GM18868 (cell line): ENCODE measurements around the gene APBB3.
"Not testable (repeated sequence)": the region's sequence is repeated elsewhere in the genome, so short reads cannot be mapped to it uniquely, and the experiment has no call there.

Experiments used
- ATAC-seq: cut with Tn5 transposase; IDR thresholded peaks from one replicate; pipeline ENCODE4 v1.9.1; 2021; ENCODE audit warnings: mild to moderate bottlenecking, moderate library complexity; ENCODE audit not compliant: unreplicated experiment

APBB3 gene

DNA sequence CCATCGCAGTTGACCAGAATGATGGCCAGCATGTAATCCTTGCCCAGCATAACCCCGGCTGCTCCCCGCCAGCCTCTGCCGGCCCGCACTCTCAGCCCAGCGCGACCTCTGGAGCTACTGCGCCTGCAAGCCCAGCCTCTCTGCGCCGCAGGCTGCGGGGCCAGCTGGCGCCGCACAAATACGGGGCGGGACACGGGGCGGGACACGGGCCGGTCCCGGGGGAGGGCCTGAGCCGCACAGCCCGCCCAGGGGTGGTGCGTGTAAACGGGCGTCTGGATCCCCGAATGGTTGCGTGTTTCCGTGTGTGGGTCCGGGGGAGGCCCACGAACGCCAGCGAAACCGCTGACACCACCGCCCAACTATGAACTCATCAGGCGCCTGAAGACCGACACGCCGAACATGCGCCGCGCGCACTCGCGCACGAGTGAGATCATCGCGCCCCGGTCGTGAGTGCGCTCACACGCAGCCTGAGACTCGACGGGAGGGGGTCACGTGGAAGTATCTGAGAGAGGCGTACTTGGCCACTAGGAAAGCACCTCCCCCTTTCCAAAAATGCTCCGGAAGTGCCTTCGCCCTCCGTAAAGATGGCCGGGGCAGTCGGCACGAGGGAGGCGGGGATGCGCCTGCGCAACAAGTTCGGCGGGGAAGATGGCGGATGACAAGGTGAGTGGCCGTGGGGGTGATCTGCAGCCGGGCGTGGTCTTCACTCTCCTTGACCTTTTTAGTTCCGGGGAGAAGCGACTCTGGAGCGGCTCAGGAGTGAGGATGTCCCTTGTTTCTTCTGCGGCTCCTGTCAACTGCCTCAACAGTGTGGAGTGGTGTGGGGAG is at the start of gene APBB3, which contains the start of gene SLC35A4:
APBB3 (minus strand) TSS at position 403 of the 828 bp plus-strand sequence; CDS start at position 50, 353 bp downstream.
SLC35A4 (plus strand) TSS at position 633 of the 828 bp plus-strand sequence. CDS start 2,342 bp downstream, outside the sequence.
- peak; percentile 87 for ATAC-seq

DNA sequence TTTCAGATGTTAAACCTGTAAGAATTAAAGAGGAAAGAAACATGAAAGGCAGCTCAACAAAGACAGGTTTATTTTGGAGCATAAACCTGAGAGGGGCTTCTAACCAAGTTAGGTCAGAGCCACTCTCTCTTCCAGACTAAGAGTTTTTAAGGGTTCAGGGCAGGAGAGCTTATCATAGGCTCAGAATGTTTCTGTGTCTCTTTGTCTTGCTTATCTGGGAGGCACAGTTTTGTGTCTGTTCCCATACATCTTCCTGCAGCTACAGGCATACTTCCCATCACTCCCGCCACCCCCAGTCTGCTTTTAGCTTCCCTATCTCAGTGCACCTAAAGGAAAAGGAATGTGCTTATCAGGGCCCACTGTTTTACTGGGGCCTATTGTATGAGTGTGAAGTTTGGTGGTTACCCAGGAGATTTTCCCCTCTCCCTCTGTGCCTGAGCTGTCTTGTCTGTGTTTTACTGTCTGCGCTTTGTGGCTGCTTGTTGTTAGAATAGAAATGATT is 46.7 kb upstream of the APBB3 start:
- no peak for ATAC-seq

DNA sequence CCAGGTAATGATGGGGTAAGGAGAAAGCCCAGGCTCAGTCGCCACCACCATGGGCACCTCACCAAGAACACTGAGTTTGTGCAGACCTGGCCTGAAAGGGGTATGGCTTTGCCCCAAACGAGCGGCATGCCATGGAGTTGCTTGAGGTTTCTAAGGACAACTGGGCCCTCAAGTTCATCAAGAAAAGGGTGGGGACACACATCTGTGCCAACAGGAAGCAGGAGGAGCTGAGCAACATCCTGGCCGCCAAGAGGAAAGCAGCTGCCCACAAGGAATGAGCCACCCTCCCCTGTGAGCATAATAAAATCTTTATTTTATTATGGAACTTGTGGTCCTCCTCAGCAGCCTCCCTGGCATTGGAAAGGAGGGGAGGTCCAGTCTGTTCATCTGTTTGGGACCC is 44.7 kb upstream of the APBB3 start:
- ATAC-seq, result no peak

DNA sequence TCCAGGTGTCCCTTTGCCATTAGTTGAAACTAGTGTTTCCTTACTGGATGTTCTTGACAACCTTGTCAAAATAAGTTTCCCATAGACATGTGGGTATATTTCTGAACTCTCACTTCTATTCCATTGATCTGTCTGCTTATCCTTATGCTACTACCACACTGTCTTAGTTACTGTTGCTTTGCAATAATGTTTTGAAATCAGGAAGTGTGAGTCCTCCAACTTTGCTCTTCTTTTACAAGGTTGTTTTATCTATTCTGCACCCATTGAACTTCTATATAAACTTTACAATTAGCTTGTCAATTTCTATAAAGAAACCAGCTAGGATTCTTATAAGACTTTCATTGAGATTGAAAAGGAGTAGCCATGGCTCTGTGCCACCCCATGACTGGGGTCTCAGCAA is 44.3 kb upstream of the APBB3 start:
- ATAC-seq, result no peak

- no peak for ATAC-seq
These were observed 42.6 kb upstream of the APBB3 start for GRCh38 chr5:140607031-140607430.

DNA sequence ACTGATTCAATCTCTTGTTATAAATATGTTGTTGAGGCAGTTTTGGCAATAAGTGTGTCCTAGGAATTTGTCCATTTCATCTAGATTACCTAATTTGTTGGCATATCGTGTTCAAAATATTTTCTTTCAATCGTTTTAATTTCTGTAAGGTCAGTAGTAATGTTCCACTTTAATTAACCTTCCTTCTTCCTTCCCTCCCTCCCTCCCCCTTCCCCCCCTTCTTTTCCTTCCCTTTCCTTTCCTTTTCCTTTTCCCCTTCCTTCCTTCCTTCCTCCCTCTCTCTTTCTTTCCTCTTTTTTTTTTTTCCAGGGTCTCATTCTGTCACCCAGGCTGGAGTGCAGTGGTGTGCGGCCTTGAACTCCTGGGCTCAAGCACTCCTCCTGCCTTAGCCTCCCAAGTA is 41.5 kb upstream of the APBB3 start:
- no peak for ATAC-seq

GRCh38 chr5:140603734-140604133 is 39.3 kb upstream of the APBB3 start:
- ATAC-seq, result no peak

GRCh38 chr5:140603446-140603698 is 39.0 kb upstream of the APBB3 start:
- not testable (repeated sequence) for ATAC-seq

DNA sequence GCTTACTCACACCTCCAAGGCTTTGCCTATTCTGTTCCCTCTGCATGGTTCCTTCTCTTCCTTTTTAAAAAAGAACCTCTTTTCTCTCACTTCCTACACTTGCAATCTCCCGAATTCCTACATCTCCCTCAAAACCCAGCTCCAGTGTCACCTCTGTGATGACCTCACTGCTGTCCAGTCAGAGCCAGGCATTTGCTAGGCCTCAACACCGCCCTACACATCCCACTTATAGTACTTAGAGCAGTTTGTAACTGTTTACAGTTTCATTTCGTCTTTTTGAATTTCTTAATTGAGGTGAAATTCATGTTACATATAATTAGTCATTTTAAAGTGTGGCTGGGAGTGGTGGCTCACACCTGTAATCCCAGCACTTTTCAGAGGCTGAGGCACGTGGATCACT is 37.7 kb upstream of the APBB3 start:
- ATAC-seq, result no peak

DNA sequence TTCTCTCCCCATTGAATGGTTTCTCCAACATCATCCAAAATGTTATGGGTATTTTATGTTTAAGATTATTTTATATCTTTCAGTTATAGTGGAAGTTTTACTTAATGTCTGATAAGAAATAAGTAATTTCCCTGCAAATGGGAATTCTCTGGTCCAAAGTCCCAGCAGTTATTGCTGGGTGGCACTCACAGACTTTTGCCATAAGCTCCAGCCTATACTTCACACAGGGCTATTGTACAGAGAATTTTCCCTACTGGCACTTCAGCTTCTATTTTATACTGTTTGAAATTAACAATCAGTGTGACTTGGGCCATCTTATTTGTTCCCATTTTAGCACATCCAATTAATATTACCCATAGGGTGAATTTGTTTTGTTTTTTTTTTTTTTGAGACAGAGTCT is 35.7 kb upstream of the APBB3 start:
- ATAC-seq, result no peak

- no peak for ATAC-seq
These were observed 34.4 kb upstream of the APBB3 start for GRCh38 chr5:140598836-140599235.

DNA sequence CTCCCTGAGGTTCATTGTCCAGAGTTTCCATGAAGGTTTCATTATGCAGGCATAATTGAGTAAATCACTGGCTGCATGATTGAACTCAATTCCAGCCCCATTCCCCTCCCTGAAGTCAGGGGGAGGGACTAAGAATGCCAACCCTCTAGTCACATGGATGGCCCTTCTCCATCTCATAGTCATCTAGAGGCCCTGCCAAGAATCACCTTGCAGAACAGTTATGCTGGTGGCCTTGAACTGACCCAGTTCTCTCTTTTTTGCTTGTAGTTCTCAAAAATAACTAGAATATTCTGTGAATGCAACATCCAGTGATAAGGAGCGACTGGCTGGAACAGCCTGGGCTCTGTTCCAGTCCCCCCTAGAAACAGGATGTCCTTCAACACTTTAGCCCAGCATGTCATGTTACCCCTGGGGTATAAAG is 31.9 kb upstream of the APBB3 start:
- no peak for ATAC-seq

GRCh38 chr5:140595538-140596300 is 31.3 kb upstream of the APBB3 start:
- ATAC-seq, result peak; percentile 50

DNA sequence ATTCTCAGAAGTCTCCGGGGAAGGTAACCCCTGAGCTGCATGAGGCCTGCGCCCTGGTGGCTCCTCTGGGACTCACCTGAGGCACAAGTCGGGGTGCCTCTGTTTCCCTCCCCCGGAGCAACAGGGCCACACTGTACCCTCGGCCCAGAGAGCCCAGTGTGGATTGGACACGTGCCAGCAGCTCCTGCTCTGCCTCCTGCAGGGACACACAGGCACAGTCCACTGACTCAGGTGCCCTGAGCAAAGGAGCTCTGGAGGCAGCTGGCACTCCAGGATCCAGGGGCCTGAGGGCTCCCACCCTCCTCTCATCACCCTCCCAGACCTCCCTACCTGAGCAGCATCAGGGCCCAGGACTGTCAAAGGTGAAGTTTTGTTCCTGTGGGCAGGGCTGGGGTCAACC is 29.8 kb upstream of the APBB3 start:
- no peak for ATAC-seq

- not testable (repeated sequence) for ATAC-seq
These were observed 28.7 kb upstream of the APBB3 start for GRCh38 chr5:140593070-140593469.

DNA sequence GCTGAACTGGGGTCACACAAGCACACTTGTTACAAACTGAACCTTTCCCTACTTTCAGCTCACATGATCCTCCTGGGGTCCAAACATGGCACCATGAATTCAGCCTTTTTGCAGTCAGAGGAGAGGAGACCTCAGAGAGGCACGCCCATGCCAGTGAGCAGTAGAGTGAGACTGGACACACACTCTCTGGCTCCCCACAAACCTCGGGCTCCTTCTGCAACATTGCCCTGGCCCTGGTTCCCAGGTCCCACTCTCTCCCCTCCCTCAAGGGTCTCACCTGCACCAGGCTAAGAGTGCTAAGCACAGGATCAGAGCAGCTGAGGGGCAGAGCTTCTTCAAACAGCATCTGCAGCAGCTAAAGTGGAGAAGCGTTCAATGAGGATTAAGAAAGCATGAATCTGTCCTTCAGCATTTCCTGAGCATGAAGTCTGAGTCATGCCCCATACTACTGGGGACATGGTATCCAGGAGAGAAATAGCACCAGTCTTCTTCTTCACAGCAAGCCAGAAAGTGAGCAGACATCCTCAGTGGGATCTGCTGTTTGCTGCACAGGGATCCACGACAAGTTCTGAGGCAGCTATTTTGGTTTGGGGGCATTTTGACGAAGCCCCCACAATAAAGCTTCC is 27.5 kb upstream of the APBB3 start:
- no peak for ATAC-seq

GRCh38 chr5:140590861-140591260 is 26.5 kb upstream of the APBB3 start:
- ATAC-seq, result no peak

- ATAC-seq, result no peak
These were observed 24.1 kb upstream of the APBB3 start for GRCh38 chr5:140588311-140589070.

GRCh38 chr5:140587495-140587894 is 23.1 kb upstream of the APBB3 start:
- ATAC-seq, result no peak

- ATAC-seq, result not testable (repeated sequence)
These were observed 14.9 kb upstream of the APBB3 start for GRCh38 chr5:140579188-140579747.
